ENCODE measurements around the gene TMTC2.

Gene TMTC2

DNA sequence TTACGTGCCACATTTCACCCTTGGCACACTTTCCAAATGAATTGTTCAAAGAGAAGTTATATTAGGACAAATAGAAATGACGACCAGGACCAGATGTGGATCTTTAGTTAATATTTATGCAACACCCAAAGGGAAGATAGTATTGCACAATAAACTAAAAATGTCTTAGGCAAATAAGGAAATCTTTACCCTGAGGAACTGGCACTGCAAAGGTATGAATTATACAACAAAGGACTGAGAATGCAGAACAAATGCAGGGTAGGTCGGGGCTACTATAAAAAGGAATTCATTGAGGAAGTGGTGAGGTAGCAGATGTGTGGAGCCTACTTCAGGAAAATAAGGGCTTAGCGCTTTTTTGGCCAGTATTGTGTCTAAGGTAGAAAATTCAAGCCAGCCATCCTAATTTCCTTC lies 3.9 kb upstream of the TMTC2 start:
- DNase-seq: no peak

- DNase-seq: peak; percentile 95
Measured at GRCh38 chr12:82685790-82686167, 927 bp upstream of the TMTC2 start.

DNA sequence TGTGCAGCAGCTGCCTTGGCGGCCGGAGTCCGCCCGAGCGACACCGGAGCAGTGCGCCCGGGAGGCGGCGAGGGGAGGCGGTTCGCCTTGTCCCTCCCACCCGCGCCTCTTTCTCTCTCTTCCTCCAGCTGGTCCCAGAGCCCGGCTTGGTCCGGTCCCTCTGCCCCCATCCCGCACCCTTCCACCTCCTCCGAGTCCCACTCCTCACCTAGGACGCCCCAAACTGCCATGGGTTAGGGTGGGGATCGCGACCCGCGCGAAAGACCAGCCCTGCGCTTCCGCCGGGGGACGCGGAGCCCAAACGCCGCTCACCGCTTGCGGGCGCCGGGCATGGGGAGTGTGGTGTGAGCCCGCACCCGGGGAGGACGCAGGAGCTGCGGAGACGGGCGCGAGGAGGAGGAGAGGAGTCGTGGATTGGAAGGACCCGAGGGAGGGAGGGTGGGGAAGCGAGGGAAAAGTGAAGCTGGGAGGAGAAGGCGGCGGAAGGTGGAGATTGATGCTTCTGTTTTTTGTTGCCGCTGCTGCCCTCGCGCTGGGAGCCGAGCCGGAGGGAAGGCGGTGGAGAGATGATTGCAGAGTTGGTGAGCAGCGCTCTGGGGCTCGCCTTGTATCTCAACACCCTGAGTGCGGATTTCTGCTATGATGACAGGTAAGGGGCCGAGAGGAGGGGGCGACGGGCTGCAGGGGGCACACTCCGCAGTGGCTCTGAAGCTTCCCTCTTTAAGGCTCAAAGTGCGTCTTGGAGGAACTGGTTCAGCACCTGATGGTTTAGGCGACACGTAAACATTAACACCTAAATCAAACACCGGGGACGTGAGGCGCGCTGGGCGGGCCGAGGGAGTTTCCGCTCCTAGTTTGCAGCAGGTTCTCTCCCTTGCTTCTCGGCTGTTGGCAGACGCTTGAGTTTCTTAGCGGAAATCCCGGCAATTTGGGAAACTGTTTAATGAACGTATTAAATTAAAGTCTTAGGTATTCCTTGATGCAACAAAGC lies 610 bp downstream of the TMTC2 start:
- DNase-seq: peak; percentile 76

DNA sequence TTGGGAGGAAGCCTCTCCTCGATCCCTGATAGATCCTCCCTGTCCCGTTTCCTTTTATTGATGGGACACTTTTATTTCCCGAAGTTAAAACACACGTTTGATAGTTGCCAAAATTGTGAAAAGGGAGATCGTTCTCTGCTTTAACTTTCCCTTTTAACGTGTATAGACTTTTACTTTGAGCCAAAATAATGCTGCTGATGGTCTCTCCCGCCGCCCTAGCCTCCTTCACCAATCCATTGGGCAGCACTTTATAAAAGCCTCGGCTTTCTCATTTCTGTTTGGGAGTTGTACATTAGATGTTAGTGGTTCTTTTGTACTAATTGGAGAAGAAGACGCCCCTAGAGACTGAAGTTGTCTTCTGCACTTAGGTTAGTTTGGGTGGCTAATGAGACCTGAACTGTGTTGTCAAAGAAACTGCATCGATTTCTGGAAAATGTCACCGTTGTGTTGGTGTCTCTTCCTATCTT lies 1.4 kb downstream of the TMTC2 start:
- DNase-seq: no peak

DNA sequence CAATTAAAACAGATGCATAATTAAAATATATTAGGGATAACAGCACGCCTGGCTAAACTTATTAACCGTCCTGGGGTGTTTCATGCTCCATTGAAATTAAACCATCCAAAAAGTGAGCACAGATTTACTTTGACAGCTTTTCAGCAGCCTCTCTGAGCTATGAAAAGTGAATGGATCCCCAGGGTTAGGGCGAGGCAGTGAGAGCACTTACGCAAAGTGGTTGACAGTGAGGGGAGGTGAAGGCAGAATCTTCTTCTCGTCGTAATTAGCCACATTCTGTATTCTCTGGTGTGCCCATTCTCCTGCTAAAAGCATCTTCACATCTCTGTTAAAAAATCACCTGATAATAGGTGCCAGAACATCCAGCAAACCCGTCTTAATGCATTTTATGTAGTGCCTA lies 1.9 kb downstream of the TMTC2 start:
- no peak for DNase-seq

- DNase-seq: no peak
Measured at GRCh38 chr12:82690006-82690405, 3.3 kb downstream of the TMTC2 start.

DNA sequence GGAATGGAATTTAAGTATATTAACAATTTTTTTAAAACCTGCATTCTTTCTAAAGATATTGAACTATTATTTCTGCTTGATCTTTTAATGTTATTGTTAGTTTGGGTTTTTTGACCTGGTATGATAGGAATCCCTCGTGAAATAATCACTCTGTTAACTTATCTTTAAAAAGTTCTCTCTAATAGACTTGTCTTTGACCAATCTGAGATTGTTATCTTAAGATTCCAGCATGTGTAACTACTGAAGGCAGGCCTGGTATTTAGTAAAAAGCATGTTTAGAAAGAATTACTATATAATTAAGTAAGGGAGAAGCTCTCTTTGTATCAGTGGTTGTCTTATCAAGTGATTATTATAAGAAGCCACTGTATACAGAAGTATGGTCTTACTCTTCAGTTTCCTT lies 4.8 kb downstream of the TMTC2 start:
- DNase-seq: no peak

GRCh38 chr12:82694276-82694675 lies 7.6 kb downstream of the TMTC2 start:
- DNase-seq: no peak

DNA sequence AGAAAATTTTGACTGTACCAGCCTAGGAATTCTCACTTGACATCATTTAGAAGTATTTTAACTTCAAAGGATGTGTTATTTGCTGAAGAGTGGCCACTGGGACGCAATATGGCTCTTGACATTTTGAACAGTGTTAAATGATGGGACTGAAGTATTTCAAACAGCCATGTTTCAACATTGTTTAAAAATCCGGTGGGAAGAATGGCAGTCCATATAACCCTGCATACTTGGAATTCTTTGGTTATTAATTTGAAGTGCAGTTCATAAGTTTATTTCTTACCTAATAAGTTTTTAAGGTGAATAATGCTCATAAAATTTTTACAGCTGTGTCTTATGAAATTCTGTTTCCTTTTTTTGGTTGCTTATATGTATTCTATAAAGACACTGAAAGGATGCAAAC lies 8.3 kb downstream of the TMTC2 start:
- no peak for DNase-seq

DNA sequence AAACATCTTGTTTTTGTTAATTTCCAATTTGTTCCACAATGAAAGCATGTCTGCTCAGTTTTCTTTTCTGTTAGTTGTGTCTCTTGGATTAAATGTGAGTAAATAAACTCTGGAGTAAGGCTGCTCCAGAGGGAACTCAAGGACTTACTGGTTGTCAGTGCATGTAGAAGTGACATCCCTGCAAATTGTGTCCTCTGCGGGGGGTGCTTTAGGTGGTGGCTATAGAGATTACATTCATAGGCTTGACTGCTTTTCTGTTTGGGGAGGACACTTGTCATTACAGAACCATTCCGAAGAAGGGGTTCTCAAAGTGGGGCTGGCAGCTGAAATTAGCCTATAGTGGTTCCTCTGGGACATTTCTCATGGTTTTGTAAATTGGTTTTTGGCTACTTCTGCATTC lies 8.8 kb downstream of the TMTC2 start:
- no peak for DNase-seq

GRCh38 chr12:82696543-82696942 lies 9.8 kb downstream of the TMTC2 start:
- DNase-seq: no peak

DNA sequence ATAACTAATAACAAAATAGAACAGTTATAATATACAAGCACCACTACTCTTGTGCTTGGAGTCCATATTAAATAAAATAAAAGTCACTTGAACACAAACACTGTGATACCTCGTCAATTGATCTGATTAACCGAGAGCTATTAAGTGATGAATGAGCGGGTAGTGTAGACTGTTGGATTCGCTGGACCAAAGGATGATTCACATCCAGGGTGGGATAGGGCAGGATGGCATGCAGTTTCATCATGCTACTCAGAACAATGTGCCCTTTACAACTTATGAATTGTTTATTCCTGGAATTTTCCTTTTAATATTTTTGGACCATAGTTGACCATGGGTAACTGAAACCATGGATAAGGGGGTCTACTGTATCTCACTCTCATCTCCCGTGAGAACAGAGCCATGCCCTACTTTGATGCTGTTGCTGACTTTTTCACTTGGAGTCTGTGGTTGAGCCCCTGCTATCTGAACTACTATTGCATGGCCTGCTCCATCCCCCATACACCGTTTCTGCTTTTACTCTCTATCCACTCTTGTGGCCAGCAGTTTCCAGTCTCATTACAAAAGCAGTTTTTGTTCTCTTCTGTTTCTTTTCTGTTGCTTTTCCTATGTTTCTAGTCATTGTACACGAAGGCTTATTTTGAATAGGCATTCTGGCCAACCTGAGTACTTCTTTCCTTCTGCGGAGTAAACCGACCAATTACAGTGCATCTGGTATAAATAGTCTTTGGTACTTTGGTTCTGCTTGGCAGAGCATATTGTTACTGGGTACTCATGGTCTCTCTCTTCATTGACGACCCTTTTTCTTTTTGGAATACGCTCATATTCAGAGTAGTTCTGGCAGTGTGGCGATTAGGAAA lies 12.2 kb downstream of the TMTC2 start:
- no peak for DNase-seq

DNA sequence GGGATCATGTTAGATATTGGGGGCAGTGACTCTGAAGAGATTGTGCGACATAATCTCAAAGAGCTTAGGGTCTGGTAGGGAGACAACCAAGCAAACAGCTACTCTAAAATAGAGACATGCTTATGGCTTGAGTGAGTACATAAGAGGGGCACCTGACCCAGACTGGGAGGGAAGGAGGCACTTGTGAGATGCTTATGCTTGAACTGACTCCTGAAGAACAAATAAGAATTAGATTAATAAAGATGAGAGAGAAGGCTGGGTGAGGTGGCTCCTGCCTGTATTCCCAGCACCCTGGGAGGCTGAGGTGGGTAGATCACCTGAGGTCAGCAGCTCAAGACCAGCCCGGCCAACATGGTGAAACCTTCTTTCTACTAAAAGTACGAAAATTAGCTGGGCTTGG lies 19.1 kb downstream of the TMTC2 start:
- DNase-seq: no peak

- peak; percentile 11 for DNase-seq
Measured at GRCh38 chr12:82708061-82708879, 21.6 kb downstream of the TMTC2 start.

DNA sequence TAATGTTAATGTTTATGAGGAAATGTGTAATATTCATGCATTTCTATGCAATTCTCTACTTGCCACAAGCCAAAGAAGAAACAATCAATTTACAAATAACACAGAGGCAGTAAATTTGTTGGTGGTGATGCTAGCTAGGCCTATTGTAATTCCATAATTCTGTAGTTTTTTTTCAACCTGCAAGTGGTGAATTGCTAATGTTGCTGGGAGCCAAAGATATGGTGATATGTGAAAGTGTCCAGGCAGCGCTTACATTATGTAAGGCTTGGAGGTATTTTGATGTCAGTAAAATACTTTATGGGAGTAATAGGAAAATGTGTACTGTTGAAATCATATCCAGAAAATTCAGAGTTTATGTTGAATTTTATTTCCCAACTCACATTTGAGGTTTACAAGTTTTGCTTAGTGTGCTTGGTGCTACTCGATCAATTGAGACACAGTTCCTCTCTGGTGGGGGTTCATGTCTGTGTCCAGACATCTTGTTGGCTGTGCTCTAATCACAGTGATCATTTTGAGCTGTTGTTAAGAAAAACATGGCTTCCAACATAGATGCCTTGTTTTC lies 23.2 kb downstream of the TMTC2 start:
- DNase-seq: no peak

- DNase-seq: no peak
Measured at GRCh38 chr12:82710741-82711140, 24.0 kb downstream of the TMTC2 start.

GRCh38 chr12:82714427-82714826 lies 27.7 kb downstream of the TMTC2 start:
- no peak for DNase-seq

- DNase-seq: no peak
Measured at GRCh38 chr12:82721726-82722125, 35.0 kb downstream of the TMTC2 start.

DNA sequence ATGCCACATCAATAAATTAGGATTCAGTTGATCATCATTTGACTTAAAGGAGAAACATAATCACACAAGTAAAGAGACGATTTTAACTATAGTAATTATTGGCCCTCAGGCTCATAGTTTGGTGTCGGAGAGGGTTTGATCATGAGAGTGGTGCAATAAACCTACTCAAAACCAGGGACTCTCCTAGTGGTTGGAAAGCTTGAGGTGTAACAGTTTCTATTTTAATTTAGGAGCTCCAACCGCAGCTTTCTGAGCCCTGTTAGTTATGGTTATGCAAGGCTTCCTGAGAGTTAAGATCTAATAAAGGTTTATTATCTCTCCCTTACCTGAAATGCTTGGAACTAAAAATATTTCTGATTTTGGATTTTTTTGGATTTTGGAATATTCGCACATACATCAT lies 36.4 kb downstream of the TMTC2 start:
- no peak for DNase-seq

GRCh38 chr12:82723891-82724290 lies 37.2 kb downstream of the TMTC2 start:
- DNase-seq: no peak

GRCh38 chr12:82725741-82726140 lies 39.0 kb downstream of the TMTC2 start:
- no peak for DNase-seq

GRCh38 chr12:82727886-82728285 lies 41.2 kb downstream of the TMTC2 start:
- DNase-seq: no peak

DNA sequence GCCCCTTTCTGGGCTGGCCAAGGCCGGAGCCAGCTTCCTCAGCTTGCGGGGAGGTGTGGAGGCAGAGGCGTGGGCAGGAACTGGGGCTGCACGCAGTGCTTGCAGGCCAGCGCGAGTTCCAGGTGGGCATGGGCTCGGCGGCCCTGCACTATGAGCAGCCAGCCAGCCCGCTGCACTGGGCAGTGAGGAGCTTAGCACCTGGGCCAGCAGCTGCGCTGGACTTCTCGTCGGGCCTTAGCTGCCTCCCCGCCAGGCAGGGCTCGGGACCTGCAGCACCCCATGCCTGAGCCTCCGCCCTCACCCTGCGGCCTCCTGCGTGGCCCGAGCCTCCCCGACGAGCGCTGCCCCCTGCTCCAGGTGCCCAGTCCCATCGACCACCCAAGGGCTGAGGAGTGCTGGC lies 42.0 kb downstream of the TMTC2 start:
- no peak for DNase-seq
